ENCODE measurements around the gene TBC1D16.

DNA sequence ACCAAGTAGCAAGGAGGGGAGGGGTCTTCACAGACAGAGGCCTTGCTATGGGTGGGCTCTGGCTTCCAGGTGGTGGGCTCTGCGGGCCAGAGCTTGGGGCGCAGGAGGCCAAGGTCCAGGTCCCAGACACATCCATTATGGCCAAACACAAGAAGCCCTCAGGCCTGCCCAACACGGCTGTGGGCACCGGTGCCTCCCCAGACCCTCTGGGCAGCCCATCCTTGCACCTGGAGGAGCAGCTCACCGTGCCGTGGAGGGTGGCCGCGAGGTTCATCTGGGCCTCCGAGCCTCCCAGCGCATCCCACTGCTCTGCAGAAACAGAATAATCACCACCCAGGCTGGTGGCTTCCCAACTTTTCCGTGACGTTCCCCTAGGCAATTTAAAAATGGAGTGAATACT is 55.9 kb downstream of the TBC1D16 start:
- TF ChIP-seq, protein P1, sequence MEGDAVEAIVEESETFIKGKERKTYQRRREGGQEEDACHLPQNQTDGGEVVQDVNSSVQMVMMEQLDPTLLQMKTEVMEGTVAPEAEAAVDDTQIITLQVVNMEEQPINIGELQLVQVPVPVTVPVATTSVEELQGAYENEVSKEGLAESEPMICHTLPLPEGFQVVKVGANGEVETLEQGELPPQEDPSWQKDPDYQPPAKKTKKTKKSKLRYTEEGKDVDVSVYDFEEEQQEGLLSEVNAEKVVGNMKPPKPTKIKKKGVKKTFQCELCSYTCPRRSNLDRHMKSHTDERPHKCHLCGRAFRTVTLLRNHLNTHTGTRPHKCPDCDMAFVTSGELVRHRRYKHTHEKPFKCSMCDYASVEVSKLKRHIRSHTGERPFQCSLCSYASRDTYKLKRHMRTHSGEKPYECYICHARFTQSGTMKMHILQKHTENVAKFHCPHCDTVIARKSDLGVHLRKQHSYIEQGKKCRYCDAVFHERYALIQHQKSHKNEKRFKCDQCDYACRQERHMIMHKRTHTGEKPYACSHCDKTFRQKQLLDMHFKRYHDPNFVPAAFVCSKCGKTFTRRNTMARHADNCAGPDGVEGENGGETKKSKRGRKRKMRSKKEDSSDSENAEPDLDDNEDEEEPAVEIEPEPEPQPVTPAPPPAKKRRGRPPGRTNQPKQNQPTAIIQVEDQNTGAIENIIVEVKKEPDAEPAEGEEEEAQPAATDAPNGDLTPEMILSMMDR (IDR thresholded peaks at IDR 0.05): no peak
- TF ChIP-seq POLR2A (IDR thresholded peaks at IDR 0.05): no peak

Data from right lobe of liver (tissue), 4 donors.